Measurements from ENCODE around the gene NFU1.
A peak's percentile ranks its signal among the peaks of the same experiment; 100 is the strongest.

Gene NFU1

GRCh38 chr2:69436938-69437750 lies at the start of gene NFU1:
TSS of gene NFU1 (minus strand) at chr2:69437435. CDS start at chr2:69437422, 13 bp downstream.
- peak; percentile 78 to 88 for DNase-seq (ENCODE audit: low read depth in 2 of 2)

GRCh38 chr2:69483696-69484095 lies 46.5 kb upstream of the NFU1 start:
- DNase-seq (ENCODE audit: low read depth in 2 of 2): no peak

- no peak for DNase-seq (ENCODE audit: low read depth in 2 of 2)
These were observed 45.8 kb upstream of the NFU1 start for GRCh38 chr2:69483024-69483423.

GRCh38 chr2:69482471-69482870 lies 45.2 kb upstream of the NFU1 start:
- no peak for DNase-seq (ENCODE audit: low read depth in 2 of 2)

- no peak for DNase-seq (ENCODE audit: low read depth in 2 of 2)
These were observed 44.2 kb upstream of the NFU1 start for GRCh38 chr2:69481421-69481820.

GRCh38 chr2:69477627-69478026 lies 40.4 kb upstream of the NFU1 start:
- no peak for DNase-seq (ENCODE audit: low read depth in 2 of 2)

- DNase-seq (ENCODE audit: low read depth in 2 of 2): no peak
These were observed 37.5 kb upstream of the NFU1 start for GRCh38 chr2:69474688-69475087.

GRCh38 chr2:69471793-69472192 lies 34.6 kb upstream of the NFU1 start:
- DNase-seq (ENCODE audit: low read depth in 2 of 2): no peak

GRCh38 chr2:69470911-69471310 lies 33.7 kb upstream of the NFU1 start:
- DNase-seq (ENCODE audit: low read depth in 2 of 2): no peak

- no peak for DNase-seq (ENCODE audit: low read depth in 2 of 2)
These were observed 32.5 kb upstream of the NFU1 start for GRCh38 chr2:69469784-69470183.

GRCh38 chr2:69469375-69469774 lies 32.1 kb upstream of the NFU1 start:
- no peak for DNase-seq (ENCODE audit: low read depth in 2 of 2)

GRCh38 chr2:69466728-69467127 lies 29.5 kb upstream of the NFU1 start:
- no peak for DNase-seq (ENCODE audit: low read depth in 2 of 2)

GRCh38 chr2:69465513-69466456 lies 28.6 kb upstream of the NFU1 start:
- no peak for DNase-seq (ENCODE audit: low read depth in 2 of 2)

GRCh38 chr2:69464575-69464974 lies 27.3 kb upstream of the NFU1 start:
- no peak for DNase-seq (ENCODE audit: low read depth in 2 of 2)

- no peak for DNase-seq (ENCODE audit: low read depth in 2 of 2)
These were observed 25.5 kb upstream of the NFU1 start for GRCh38 chr2:69462780-69463179.

- DNase-seq (ENCODE audit: low read depth in 2 of 2): no peak
These were observed 24.2 kb upstream of the NFU1 start for GRCh38 chr2:69461404-69461803.

- DNase-seq (ENCODE audit: low read depth in 2 of 2): no peak
These were observed 22.7 kb upstream of the NFU1 start for GRCh38 chr2:69459936-69460335.

- no peak for DNase-seq (ENCODE audit: low read depth in 2 of 2)
These were observed 19.8 kb upstream of the NFU1 start for GRCh38 chr2:69456950-69457445.

- no peak for DNase-seq (ENCODE audit: low read depth in 2 of 2)
These were observed 18.9 kb upstream of the NFU1 start for GRCh38 chr2:69456154-69456553.

- no peak for DNase-seq (ENCODE audit: low read depth in 2 of 2)
These were observed 17.7 kb upstream of the NFU1 start for GRCh38 chr2:69454976-69455375.

- DNase-seq (ENCODE audit: low read depth in 2 of 2): peak in 1 of 2 donors; percentile 23
These were observed 16.4 kb upstream of the NFU1 start for GRCh38 chr2:69453475-69454129.

GRCh38 chr2:69452687-69453086 lies 15.5 kb upstream of the NFU1 start:
- DNase-seq (ENCODE audit: low read depth in 2 of 2): no peak

Data from stimulated activated CD4-positive, alpha-beta T cell treated with anti-CD3 and anti-CD28 coated beads, Interleukin-4, amount 100 ng/mL, for 48 hours (primary cell).